Endometrial microvascular endothelial cells (primary cell): Measurements from ENCODE around the gene FAM47A. TPM values are rescaled to one million over a fixed set of nuclear protein-coding genes. Genes with fewer than 3 reads are reported as not detected.

Experiments used
- in situ Hi-C: cut with HindIII; loops from 2 replicates; pipeline ENCODE4 v1.10.0; 2017; ENCODE audit warnings: low sequenced_read_pairs, low pct_unique_long_range_greater_than_20kb; ENCODE audit errors: inconsistent ontology term
- total RNA-seq: library from RNA; depleted of rRNA; stranded (reverse); fragments of >200 nt; gene quantifications from one replicate; pipeline ENCODE4 v1.2.3, GENCODE V29; 2015; ENCODE audit errors: inconsistent ontology term

The FAM47A gene
- total RNA-seq = not detected

GRCh38 chrX:34132028-34132427, at the start of gene FAM47A:
TSS of gene FAM47A (minus strand) at chrX:34132314. CDS start at chrX:34132278, 36 bp downstream.
- in situ Hi-C loops = no loop called here

DNA sequence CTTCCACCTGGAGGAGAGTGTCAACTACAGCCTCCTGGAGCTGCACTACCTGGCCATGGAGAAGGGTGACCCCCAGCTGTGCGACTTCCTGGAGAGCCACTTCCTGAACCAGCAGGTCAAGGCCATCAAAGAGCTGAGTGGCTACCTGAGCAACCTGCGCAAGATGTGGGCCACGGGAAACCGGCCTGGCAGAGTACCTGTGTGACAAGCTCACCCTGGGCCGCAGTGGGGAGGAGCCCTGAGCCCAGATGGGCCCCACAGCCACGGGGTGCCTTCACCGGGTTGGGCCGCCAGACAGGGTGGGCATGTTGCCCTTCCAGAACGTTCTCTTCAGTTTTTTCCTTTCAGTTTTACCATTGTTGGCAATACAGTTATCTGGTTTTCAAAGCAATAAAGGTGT, 15.2 kb upstream of the FAM47A start:
- in situ Hi-C loops = no loop called here

- in situ Hi-C loops = no loop called here
Measured at GRCh38 chrX:34146906-34147305, 14.8 kb upstream of the FAM47A start.

DNA sequence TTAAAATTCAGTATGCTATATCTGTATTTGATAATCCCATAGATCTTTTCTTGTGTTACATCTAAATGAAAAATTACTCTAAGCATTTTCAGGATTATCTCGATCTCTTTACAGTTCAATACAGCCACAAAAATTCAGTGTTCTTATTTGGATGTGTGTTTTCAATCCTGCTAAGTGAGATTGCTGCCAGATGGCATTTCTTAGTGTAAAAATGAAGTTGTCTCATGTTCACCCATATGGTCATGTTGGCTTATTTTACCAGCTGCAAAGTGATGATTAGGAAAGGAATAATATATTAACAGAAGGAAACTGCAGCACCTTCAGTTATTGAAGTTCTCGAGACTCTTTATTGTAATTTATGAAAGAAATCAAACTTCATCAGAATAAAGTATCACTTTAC, 12.1 kb upstream of the FAM47A start:
- in situ Hi-C loops = no loop called here

DNA sequence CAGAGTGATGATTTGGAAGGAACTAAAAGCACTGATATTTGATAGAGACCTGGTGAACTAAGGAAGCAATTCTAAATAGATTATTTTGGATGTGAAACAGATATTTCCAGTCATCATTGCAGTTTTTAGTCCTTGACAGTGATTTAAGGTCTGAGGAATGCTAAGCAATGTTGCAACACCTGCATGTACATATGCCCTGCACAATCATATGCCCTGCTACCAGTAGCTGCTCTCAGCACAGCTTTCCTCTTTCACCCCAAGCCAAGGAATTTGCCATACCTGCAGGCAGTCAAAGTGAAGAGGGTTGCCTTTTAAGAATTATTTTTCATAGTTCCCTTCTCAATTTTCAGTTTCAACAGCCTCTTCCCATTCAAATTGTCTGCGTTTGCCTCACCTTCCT, 8.7 kb upstream of the FAM47A start:
- in situ Hi-C loops = no loop called here

DNA sequence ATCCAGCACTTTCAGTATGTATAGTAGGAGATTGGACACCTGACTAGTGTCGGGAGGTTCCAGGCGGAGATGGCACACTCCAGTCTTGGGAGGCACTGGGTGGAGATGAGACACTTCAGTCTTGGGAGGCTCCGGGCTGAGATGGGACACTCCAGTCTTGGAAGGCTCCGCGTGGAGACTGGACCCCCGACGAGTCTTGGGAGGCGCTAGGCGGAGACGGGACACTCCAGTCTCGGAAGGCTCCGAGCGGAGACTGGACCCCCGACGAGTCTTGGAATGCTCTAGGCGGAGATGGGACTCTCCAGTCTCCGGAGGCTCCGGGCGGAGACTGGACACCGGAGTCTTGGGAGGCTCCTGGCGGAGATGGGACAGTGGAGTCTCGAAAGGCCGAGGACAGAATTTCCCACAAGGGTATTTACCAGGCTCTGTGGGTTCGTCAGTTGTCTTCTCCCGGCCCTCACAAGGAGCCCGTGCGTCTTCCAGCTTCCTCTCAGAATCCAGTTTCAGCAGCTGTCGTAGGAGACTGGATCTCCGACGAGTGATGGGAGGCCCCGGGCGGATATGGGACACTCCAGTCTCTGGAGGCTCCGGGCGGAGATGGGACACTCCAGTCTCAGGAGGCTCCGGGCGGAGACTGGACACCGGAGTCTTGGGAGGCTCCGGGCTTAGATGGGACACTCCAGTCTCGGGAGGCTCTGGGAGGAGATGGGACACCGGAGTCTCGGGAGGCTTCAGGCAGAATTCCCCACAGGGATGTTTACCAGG, 952 bp downstream of the FAM47A start:
- in situ Hi-C loops = no loop called here

DNA sequence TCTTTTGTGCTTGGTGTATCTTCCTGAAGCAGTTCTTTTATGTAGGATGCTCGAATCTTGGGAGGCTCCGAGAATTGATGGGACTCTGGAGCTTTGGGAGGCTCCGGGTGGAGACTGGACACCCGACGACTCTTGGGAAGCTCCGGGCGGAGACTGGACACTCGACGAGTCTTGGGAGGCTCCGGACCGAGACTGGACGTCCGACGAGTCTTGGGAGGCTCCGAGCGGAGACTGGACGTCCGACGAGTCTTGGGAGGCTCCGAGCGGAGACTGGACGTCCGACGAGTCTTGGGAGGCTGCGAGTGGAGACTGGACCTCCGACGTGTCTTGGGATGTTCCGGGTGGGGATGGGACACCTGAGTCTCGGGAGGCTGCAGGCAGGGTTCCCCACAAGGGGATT, 1.6 kb downstream of the FAM47A start:
- in situ Hi-C loops = no loop called here

GRCh38 chrX:34126011-34126410, 6.1 kb downstream of the FAM47A start:
- in situ Hi-C loops = no loop called here

- in situ Hi-C loops = no loop called here
Measured at GRCh38 chrX:34119122-34119521, 13.0 kb downstream of the FAM47A start.

- in situ Hi-C loops = no loop called here
Measured at GRCh38 chrX:34112459-34112858, 19.7 kb downstream of the FAM47A start.
